IPS DF 6.9 (cell line): Measurements from ENCODE around the gene HNF4A.

Source experiments
- DNase-seq: peaks from one replicate; pipeline ENCODE4 v3.0.0-alpha.2; 2013; ENCODE audit warnings: low read depth, low spot score
- H3K27ac ChIP-seq: one replicate; pipeline ENCODE4 v1.5.1; 2013; ENCODE audit warnings: low read length, control low read depth
- H3K27me3 ChIP-seq: 2 replicates; pipeline ENCODE4 v1.6.1; 2013; ENCODE audit warnings: mild to moderate bottlenecking, low read length; ENCODE audit not compliant: control insufficient read depth, insufficient read depth
- H3K36me3 ChIP-seq: 2 replicates; pipeline ENCODE4 v1.6.1; 2013; ENCODE audit warnings: low read length; ENCODE audit not compliant: control insufficient read depth, insufficient read depth
- H3K4me1 ChIP-seq: 2 replicates; pipeline ENCODE4 v1.6.1; 2013; ENCODE audit warnings: low read length; ENCODE audit not compliant: control insufficient read depth, insufficient read depth
- H3K4me3 ChIP-seq: 2 replicates; pipeline ENCODE4 v1.5.1; 2013; ENCODE audit warnings: mild to moderate bottlenecking, low read length
- H3K9me3 ChIP-seq: 2 replicates; pipeline ENCODE4 v1.6.1; 2013; ENCODE audit warnings: low read length, inconsistent platforms; ENCODE audit not compliant: control insufficient read depth, insufficient read depth
- WGBS: extraction: QIAGEN DNeasy Blood & Tissue Kit; methylation state at CpG from one replicate; pipeline ENCODE4 v1.1.7; 2013; ENCODE audit warnings: mixed read lengths, missing lambda C conversion rate; ENCODE audit not compliant: insufficient read length, insufficient coverage; 5-methylcytosine and 5-hydroxymethylcytosine counted together

The HNF4A gene

DNA sequence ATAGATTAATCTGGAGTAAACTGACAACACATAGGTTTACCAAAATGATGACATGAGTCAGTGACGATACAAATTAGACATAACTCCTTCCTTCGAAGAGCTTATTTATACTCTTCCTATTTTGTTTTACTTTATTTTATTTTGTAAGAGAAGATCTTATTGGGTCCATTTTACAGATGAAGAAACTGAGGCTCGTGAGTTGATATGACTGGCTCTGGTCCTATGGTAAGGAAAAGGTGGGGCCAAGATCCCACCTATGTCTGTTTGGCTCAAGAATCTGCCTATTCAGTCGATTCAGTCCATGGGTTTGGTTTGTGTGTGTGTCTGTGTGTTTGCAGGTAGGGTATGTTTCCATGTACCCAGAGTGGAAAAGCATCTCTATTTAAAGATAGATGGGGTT is 27.1 kb upstream of the HNF4A start:
- no CpG with 5 or more reads among the region's 4 CpGs for WGBS
- Histone ChIP-seq H3K36me3 (no peaks in the 10 kb centered on the region), H3K4me3 (no peak overlapping the region), H3K4me1 (peaks cover 6% of the 10 kb centered on the region), H3K27ac (no peak overlapping the region), H3K9me3 (no peaks in the 10 kb centered on the region), H3K27me3 (no peaks in the 10 kb centered on the region)
- DNase-seq: no peak

- no peak for DNase-seq
- WGBS: no CpG with 5 or more reads among the region's 2 CpGs
- Histone ChIP-seq H3K36me3 (no peaks in the 10 kb centered on the region), H3K9me3 (no peaks in the 10 kb centered on the region), H3K27me3 (no peaks in the 10 kb centered on the region), H3K27ac (no peak overlapping the region), H3K4me3 (no peak overlapping the region), H3K4me1 (peaks cover 3% of the 10 kb centered on the region; the same call in 1 of the 2 replicates)
Observed at GRCh38 chr20:44331201-44331600, 24.3 kb upstream of the HNF4A start.

GRCh38 chr20:44334306-44334705 is 21.2 kb upstream of the HNF4A start:
- Histone ChIP-seq H3K9me3 (no peaks in the 10 kb centered on the region), H3K36me3 (no peaks in the 10 kb centered on the region), H3K27ac (no peak overlapping the region), H3K4me3 (no peak overlapping the region), H3K27me3 (no peaks in the 10 kb centered on the region), H3K4me1 (0 out of 2 replicates have a peak, but pooled peaks cover 1% of the 10 kb centered on the region)
- no peak for DNase-seq
- no CpG with 5 or more reads among the region's 8 CpGs for WGBS

- DNase-seq: no peak
- no CpG with 5 or more reads among the region's 4 CpGs for WGBS
- H3K4me1 ChIP-seq: 0 out of 2 replicates have a peak, but pooled peaks cover 1% of the 10 kb centered on the region
- no peaks in the 10 kb centered on the region for H3K36me3 ChIP-seq
- no peaks in the 10 kb centered on the region for H3K9me3 ChIP-seq
- no peak overlapping the region for H3K4me3 ChIP-seq
- H3K27me3 ChIP-seq: no peaks in the 10 kb centered on the region
- no peak overlapping the region for H3K27ac ChIP-seq
Observed at GRCh38 chr20:44334709-44335108, 20.8 kb upstream of the HNF4A start.

- no peaks in the 10 kb centered on the region for H3K36me3 ChIP-seq
- no peak overlapping the region for H3K4me3 ChIP-seq
- H3K9me3 ChIP-seq: no peaks in the 10 kb centered on the region
- no peaks in the 10 kb centered on the region for H3K27me3 ChIP-seq
- 0 out of 2 replicates have a peak, but pooled peaks cover 1% of the 10 kb centered on the region for H3K4me1 ChIP-seq
- H3K27ac ChIP-seq: no peak overlapping the region
- WGBS: no CpG with 5 or more reads among the region's 2 CpGs
- DNase-seq: no peak
Observed at GRCh38 chr20:44335675-44336074, 19.8 kb upstream of the HNF4A start.

- H3K27ac ChIP-seq: no peak overlapping the region
- no peak overlapping the region for H3K4me3 ChIP-seq
- H3K27me3 ChIP-seq: no peaks in the 10 kb centered on the region
- no CpG with 5 or more reads among the region's 15 CpGs for WGBS
- H3K9me3 ChIP-seq: no peaks in the 10 kb centered on the region
- H3K36me3 ChIP-seq: no peaks in the 10 kb centered on the region
- 0 out of 2 replicates have a peak, but pooled peaks cover 1% of the 10 kb centered on the region for H3K4me1 ChIP-seq
- no peak for DNase-seq
Observed at GRCh38 chr20:44336086-44336485, 19.4 kb upstream of the HNF4A start.

DNA sequence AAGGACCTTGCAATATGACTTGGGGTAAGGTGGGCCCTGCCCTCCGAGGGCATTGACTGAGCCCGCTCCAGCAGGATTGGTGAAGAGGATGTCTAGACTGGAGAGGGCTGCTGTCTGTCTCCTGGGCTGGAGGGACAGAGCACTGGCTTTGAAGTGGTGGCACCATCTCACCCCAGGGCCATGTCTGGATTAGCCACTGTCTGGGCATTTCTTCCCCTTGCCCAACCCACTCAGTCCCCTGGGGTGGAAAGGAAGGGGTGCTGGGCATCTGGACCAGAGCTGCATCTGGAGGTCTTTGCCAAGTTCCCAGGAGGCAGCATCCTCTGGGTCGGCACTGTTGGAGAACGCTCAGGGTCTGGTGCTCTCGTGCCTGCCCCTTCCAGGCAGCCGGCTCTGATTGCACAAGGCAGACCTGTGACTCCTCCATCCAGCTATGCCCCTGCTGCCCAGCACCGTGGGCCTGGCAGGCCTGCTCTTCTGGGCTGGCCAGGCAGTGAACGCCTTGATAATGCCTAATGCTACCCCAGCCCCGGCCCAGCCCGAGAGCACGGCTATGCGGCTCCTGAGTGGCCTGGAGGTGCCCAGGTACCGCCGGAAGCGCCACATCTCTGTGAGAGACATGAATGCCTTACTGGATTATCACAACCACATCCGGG is 18.6 kb upstream of the HNF4A start, which contains the start of gene R3HDML:
Gene R3HDML (plus strand): TSS at position 319 of the 656 bp plus-strand sequence. CDS start 115 bp downstream, at position 434.
- Histone ChIP-seq H3K4me1 (0 out of 2 replicates have a peak, but pooled peaks cover 1% of the 10 kb centered on the region), H3K27me3 (no peaks in the 10 kb centered on the region), H3K27ac (no peak within 1 kb of the TSS), H3K36me3 (no peaks in the 10 kb centered on the region), H3K9me3 (no peaks in the 10 kb centered on the region), H3K4me3 (no peak within 1 kb of the TSS)
- no CpG with 5 or more reads among the region's 16 CpGs for WGBS
- DNase-seq: no peak

GRCh38 chr20:44342248-44342647 is 13.3 kb upstream of the HNF4A start:
- H3K27me3 ChIP-seq: no peaks in the 10 kb centered on the region
- no peaks in the 10 kb centered on the region; the same call in 1 of the 2 replicates for H3K4me1 ChIP-seq
- no peaks in the 10 kb centered on the region for H3K36me3 ChIP-seq
- H3K9me3 ChIP-seq: no peaks in the 10 kb centered on the region
- WGBS: no CpG with 5 or more reads among the region's 6 CpGs
- no peak overlapping the region for H3K4me3 ChIP-seq
- no peak overlapping the region for H3K27ac ChIP-seq
- no peak for DNase-seq

DNA sequence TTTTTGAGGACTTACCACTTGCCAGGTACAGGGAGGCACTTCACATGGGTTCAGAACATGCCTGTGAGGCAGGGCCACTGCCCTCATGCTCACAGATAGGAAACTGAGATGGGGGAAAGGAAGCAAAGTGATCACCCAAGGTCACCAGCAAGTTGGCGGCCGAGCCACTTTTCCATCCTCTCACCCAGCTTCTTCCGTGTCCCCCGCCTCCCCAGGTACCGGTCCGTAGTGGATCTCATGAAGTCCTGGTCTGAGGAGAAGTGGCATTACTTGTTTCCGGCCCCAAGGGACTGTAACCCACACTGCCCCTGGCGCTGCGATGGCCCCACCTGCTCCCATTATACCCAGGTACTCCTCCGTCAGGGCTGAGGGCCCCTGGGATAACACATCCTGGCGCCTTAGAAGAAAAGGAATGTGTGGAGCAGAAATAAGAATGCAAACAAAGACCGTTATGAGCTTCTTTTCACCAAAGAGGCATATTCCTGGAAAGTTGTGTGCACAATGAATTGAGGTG is 12.3 kb upstream of the HNF4A start:
- H3K4me3 ChIP-seq: no peak overlapping the region
- no peaks in the 10 kb centered on the region for H3K27me3 ChIP-seq
- H3K4me1 ChIP-seq: no peaks in the 10 kb centered on the region; the same call in 1 of the 2 replicates
- WGBS: no CpG with 5 or more reads among the region's 12 CpGs
- H3K27ac ChIP-seq: no peak overlapping the region
- H3K36me3 ChIP-seq: no peaks in the 10 kb centered on the region
- no peaks in the 10 kb centered on the region for H3K9me3 ChIP-seq
- no peak for DNase-seq

DNA sequence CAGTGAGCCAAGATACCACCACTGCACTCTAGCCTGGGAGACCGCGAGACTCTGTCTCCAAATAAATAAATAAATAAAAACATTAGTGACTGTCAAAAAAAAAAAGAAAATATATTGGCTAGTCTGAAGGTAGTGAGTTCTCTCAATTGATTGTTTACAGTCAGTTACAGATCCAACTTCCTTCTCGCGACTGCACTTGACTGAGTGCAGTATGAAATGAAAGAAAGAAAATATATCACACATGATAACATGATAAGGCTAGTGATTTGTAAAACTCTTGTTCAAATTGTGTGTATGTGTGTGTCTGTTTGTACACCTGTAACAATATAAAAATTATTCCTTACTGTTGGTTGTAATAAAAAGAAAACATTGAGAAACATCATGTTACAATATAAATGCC is 10.8 kb upstream of the HNF4A start:
- H3K4me3 ChIP-seq: no peak overlapping the region
- H3K9me3 ChIP-seq: no peaks in the 10 kb centered on the region
- H3K27me3 ChIP-seq: no peaks in the 10 kb centered on the region
- H3K36me3 ChIP-seq: no peaks in the 10 kb centered on the region
- no peaks in the 10 kb centered on the region; the same call in 1 of the 2 replicates for H3K4me1 ChIP-seq
- DNase-seq: no peak
- no CpG with 5 or more reads among the region's 4 CpGs for WGBS
- no peak overlapping the region for H3K27ac ChIP-seq

- H3K27me3 ChIP-seq: no peaks in the 10 kb centered on the region
- no CpG with 5 or more reads among the region's 8 CpGs for WGBS
- no peaks in the 10 kb centered on the region for H3K9me3 ChIP-seq
- H3K4me3 ChIP-seq: no peak overlapping the region; the same call in 1 of the 2 replicates
- H3K4me1 ChIP-seq: no peaks in the 10 kb centered on the region; the same call in 1 of the 2 replicates
- no peak overlapping the region for H3K27ac ChIP-seq
- no peaks in the 10 kb centered on the region for H3K36me3 ChIP-seq
- no peak for DNase-seq
Observed at GRCh38 chr20:44345147-44345546, 10.4 kb upstream of the HNF4A start.
